Amniotic stem cell (primary cell): Measurements from ENCODE around the gene DYNLT5.
"Not testable (repeated sequence)": the region's sequence is repeated elsewhere in the genome, so short reads cannot be mapped to it uniquely, and the experiment has no call there.

Experiments used
- DNase-seq: peaks from one replicate; lab custom pipeline; 2025; lab: John Stamatoyannopoulos, UW

DYNLT5 gene

GRCh38 chr1:66791621-66792610 lies 39.7 kb downstream of the DYNLT5 start:
- DNase-seq: no peak

DNA sequence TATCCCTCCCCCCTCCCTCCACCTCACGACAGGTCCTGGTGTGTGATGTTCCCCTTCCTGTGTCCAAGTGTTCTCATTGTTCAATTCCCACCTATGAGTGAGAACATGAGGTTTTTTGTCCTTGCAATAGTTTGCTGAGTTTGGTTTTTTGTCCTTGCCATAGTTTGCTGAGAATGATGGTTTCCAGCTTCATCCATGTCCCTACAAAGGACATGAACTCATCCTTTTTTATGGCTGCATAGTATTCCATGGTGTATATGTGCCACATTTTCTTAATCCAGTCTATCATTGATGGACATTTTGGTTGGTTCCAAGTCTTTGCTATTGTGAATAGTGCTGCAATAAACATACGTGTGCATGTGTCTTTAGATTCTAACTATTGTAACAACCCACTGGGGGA lies 43.6 kb downstream of the DYNLT5 start:
- DNase-seq: not testable (repeated sequence)

DNA sequence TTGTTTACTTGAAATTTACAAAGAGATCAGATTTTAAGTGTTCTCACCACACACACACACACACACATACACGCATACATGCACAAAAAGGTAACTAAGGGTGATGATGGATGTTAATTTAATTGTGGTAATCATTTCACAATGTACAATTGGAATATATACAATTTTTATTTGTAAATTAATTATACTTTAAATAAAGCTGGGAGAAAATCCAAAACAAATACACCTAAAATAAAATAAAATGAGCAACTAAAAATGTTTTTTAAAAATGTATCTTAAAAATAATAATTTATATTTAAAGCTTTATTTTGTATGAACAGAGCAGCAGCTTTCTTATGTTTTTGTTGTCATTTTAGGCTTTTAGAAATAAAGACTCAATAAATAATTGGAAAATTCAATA lies 57.0 kb downstream of the DYNLT5 start:
- DNase-seq: no peak

DNA sequence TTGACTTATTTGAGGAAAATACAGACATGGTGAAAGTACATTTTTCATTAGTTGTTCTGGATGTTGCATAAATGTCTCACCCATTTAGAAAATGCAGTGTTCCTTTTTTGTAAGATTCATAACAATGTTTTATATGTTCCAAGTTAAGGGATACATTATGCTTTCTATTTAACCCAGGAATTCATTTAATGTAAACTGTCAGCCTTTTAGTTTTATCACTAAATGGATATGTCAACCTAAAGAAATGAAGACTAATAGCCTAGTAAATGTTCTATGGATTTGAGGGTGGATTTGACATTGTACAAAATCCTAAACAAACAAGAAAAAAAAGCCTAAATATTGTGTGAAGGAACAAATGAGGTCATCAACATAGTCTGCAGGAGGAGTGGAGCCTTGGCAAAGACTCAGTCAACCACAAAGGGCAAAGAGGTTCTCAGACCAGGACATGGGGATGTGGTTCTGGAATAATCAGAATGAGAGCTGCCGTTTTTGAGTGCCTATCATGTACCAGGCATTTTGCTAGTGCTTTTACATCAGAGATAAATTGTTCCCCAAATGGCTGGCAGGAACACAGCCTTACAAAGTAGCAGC lies 57.6 kb downstream of the DYNLT5 start:
- no peak for DNase-seq

DNA sequence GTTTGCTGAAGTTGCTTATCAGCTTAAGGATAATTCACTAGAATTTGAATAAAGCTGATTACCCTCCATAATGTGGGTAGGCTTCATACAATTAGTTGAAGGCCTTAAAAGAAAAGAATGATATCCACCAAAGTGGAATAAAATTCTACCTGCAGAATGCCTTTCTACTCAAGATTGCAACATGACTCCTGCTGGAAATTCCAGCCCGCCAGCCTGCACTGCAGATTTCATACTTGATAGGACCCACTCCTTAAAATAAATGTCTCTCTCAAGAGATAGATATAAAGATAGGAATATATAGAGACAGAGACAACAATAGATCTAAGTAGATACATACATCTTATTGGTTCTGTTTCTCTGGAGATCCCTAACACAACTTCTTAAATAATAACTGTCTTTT lies 72.5 kb downstream of the DYNLT5 start:
- DNase-seq: no peak
